Right atrium auricular region (tissue), 2 donors: Measurements from ENCODE around the gene C1QTNF8. TPM values are rescaled to one million over a fixed set of nuclear protein-coding genes. Genes with fewer than 3 reads are reported as not detected.

Source experiments
- DNase-seq: peaks from one replicate; pipeline ENCODE4 v3.0.0-alpha.2; 2019; ENCODE audit warnings: low spot score
- H3K27ac ChIP-seq, 2 donors: fragments of 200-600 bp; sonication (generic); 1 replicate in 1 of 2; 2 replicates in 1 of 2; pipeline ENCODE4 v1.5.1; 2016 to 2019
- H3K27me3 ChIP-seq, 2 donors: fragments of 200-600 bp; sonication (generic); one replicate each; pipeline versions ENCODE4 v1.5.1 to v1.6.0; 2017 to 2019
- H3K36me3 ChIP-seq: fragments of 200-600 bp; sonication (generic); one replicate; pipeline ENCODE4 v1.5.1; 2016
- H3K4me1 ChIP-seq, 2 donors: fragments of 200-600 bp; sonication (generic); one replicate each; pipeline versions ENCODE4 v1.5.1 to v1.6.0; 2017 to 2019
- H3K4me3 ChIP-seq, 2 donors: fragments of 200-600 bp; sonication (generic); 1 replicate in 1 of 2; 2 replicates in 1 of 2; pipeline ENCODE4 v1.5.1; 2017 to 2019; ENCODE audit warnings: mild to moderate bottlenecking in 1 of 2, moderate library complexity in 1 of 2
- H3K9me3 ChIP-seq, 2 donors: fragments of 200-600 bp; sonication (generic); one replicate each; pipeline ENCODE4 v1.5.1; 2019
- total RNA-seq, 2 donors: library from RNA; depleted of rRNA; stranded (reverse); fragments of >200 nt; gene quantifications; one replicate each; pipeline ENCODE4 v1.1.0, GENCODE V29; 2016
- TF ChIP-seq, protein P1 (sequence below), 2 donors: fragments of 200-600 bp; sonication (generic); IDR thresholded peaks; one replicate each; pipeline ENCODE4 v1.5.1; 2019; ENCODE audit warnings: antibody characterized with exemption in 2 of 2

C1QTNF8 gene
- total RNA-seq, 2 donors from 2014 or later, result not detected

GRCh38 chr16:1082952-1083675 lies 12.9 kb downstream of the C1QTNF8 start:
- TF ChIP-seq, protein P1, sequence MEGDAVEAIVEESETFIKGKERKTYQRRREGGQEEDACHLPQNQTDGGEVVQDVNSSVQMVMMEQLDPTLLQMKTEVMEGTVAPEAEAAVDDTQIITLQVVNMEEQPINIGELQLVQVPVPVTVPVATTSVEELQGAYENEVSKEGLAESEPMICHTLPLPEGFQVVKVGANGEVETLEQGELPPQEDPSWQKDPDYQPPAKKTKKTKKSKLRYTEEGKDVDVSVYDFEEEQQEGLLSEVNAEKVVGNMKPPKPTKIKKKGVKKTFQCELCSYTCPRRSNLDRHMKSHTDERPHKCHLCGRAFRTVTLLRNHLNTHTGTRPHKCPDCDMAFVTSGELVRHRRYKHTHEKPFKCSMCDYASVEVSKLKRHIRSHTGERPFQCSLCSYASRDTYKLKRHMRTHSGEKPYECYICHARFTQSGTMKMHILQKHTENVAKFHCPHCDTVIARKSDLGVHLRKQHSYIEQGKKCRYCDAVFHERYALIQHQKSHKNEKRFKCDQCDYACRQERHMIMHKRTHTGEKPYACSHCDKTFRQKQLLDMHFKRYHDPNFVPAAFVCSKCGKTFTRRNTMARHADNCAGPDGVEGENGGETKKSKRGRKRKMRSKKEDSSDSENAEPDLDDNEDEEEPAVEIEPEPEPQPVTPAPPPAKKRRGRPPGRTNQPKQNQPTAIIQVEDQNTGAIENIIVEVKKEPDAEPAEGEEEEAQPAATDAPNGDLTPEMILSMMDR (IDR thresholded peaks at IDR 0.05), result no peak
- H3K4me3 ChIP-seq, result no peak overlapping the region
- H3K27ac ChIP-seq, result no peak overlapping the region
- no peak for DNase-seq
- no peaks in the 10 kb centered on the region for H3K36me3 ChIP-seq
- peaks cover 0 to 4% of the 10 kb centered on the region in 2 donors for H3K27me3 ChIP-seq
- peaks cover 0 to 14% of the 10 kb centered on the region in 2 donors for H3K9me3 ChIP-seq
- no peaks in the 10 kb centered on the region for H3K4me1 ChIP-seq

DNA sequence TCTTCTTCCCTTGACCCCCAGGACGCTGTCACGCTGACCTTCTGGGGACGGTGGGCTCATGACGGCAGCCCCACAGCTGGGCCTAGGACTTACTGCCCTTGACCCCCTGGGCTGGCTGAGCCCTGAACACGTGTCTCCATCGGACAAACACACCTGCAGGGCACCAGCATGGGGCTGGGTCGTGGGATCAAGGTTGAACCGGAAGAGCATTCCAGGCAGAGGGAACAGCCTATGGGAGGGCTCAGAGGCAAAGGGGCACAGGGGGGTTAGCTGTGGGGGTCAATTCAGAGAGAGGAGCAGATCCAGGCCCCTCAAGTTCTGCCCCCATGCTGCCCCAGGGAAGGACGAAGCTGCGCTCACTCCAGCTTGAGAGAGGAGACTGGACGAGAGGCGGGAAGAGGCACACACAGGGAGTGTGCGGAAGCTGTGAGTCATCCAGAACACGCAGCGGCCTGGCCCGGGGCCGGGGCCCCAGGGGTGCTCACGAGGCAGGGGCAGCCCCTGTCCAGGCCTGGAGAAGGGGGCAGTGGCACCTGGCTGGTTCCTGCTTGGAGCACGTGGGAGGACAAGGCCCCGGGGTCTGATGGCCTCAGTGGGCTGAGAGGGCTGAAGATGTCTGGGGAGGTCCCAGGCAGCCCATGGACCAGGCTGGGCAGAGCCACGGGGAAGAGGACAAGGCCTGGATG lies 13.6 kb downstream of the C1QTNF8 start:
- no peak overlapping the region for H3K27ac ChIP-seq
- TF ChIP-seq, protein P1 (IDR thresholded peaks at IDR 0.05), result no peak
- peaks cover 0 to 14% of the 10 kb centered on the region in 2 donors for H3K9me3 ChIP-seq
- H3K27me3 ChIP-seq, result peaks cover 0 to 4% of the 10 kb centered on the region in 2 donors
- no peak overlapping the region for H3K4me3 ChIP-seq
- no peak for DNase-seq
- H3K36me3 ChIP-seq, result no peaks in the 10 kb centered on the region
- no peaks in the 10 kb centered on the region for H3K4me1 ChIP-seq

- Histone ChIP-seq H3K36me3 (no peaks in the 10 kb centered on the region), H3K27me3 (peaks cover 0 to 4% of the 10 kb centered on the region in 2 donors), H3K9me3 (peaks cover 0 to 14% of the 10 kb centered on the region in 2 donors), H3K4me1 (no peaks in the 10 kb centered on the region), H3K4me3 (no peak overlapping the region), H3K27ac (no peak overlapping the region)
- DNase-seq, result no peak
- TF ChIP-seq, protein P1 (IDR thresholded peaks at IDR 0.05), result no peak
These were observed 14.2 kb downstream of the C1QTNF8 start for GRCh38 chr16:1081734-1082265.

DNA sequence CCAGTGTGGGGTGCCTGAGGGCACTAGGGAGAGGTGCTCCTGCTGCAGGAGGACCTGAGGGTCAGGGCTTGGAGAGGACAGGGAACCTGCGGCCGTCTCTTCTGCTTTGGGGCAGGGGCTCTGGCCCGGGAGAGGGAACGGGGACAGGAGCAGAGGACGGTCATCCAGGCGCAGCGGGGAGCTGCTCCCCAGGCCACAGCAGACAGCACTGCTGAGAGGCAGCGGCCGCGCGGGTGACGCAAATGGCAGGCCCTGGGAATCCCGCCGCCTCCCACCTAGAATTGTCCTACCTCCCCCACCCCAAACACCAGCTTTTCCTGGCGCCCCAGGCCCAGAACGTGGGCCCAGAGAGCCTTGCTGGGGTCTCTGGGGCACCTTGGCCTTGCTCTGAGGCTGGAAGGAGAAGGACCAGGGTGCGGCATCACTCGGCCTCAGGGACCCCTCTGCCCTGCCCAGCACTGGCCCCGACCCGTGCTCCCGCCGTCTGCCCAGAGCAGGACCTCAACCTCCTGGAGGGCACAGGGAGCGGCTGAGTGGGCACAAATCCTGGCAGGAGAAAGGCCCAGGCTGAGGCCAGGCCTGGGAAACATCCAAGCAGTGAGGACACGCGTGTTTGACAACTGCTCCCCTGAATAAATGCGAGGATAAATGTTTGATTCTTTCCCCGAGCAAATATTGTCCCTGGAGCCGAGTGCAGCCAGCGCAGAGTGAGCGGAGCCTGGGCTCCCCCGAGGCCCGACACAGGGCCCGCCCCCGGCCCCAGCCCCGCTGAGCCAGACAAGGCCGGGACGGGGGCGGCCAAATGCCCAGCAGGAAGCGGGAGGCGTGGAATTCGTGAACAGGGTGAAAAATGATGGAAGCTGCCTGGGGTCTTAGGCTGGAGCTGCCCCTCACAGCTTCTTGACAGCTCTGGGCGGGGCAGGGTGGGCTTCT lies 15.0 kb downstream of the C1QTNF8 start:
- Histone ChIP-seq H3K9me3 (peaks cover 0 to 14% of the 10 kb centered on the region in 2 donors), H3K4me3 (no peak overlapping the region), H3K36me3 (no peaks in the 10 kb centered on the region), H3K27ac (no peak overlapping the region), H3K4me1 (no peaks in the 10 kb centered on the region), H3K27me3 (peaks cover 0 to 4% of the 10 kb centered on the region in 2 donors)
- DNase-seq, result no peak
- TF ChIP-seq, protein P1 (IDR thresholded peaks at IDR 0.05), result no peak

- Histone ChIP-seq H3K4me1 (no peaks in the 10 kb centered on the region), H3K4me3 (no peak overlapping the region), H3K36me3 (no peaks in the 10 kb centered on the region), H3K27me3 (peaks cover 0 to 4% of the 10 kb centered on the region in 2 donors), H3K9me3 (peaks cover 0 to 4% of the 10 kb centered on the region in 2 donors), H3K27ac (no peak overlapping the region)
- no peak for DNase-seq
- TF ChIP-seq, protein P1 (IDR thresholded peaks at IDR 0.05), result no peak
These were observed 16.1 kb downstream of the C1QTNF8 start for GRCh38 chr16:1079786-1080525.
